Measurements from ENCODE around the gene SCGB2B2. TPM values are rescaled to one million over a fixed set of nuclear protein-coding genes. Genes with fewer than 3 reads are reported as not detected.

The SCGB2B2 gene
- polyA plus RNA-seq, 3 donors, result 0.05 TPM; not detected in 2

DNA sequence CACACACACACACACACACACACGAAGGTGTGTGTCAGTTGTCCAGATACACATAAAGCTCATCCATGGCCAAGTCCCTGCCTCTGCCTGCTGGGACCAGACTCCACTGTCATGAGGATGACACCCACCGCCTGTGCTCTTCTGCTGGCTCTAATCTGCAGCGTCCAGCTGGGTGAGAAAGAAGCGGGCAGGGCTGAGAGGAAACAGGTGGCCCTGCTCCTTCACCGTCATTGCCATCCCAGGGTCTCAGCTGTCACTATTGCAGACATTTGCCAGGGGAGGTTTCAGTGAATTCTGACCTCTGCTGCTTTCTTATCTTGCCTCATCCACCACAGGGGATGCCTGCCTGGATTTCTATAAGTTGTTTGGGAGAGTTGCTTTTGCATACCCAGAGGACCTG lies 31.4 kb downstream of the SCGB2B2 start:
- Histone ChIP-seq H3K4me1 (ENCODE audit: control insufficient read depth in 1 of 2, insufficient read depth in 2 of 2, low read length in 2 of 2) (no peaks in the 10 kb centered on the region), H3K4me3 (replicated peaks in 1 of 3; ENCODE audit: low read depth in 2 of 3, low read length in 3 of 3) (no peak overlapping the region), H3K36me3 (replicated peaks in 1 of 2; ENCODE audit: control insufficient read depth in 1 of 2, insufficient read depth in 2 of 2, low read length in 2 of 2) (no peaks in the 10 kb centered on the region), H3K9me3 (replicated peaks in 1 of 2; ENCODE audit: control insufficient read depth in 1 of 2, insufficient read depth in 1 of 2, low read length in 2 of 2) (no peaks in the 10 kb centered on the region), H3K27ac (ENCODE audit: low read depth in 1 of 2, low read length in 2 of 2) (no peak overlapping the region), H4K20me1 (ENCODE audit: insufficient read depth, low read length) (no peaks in the 10 kb centered on the region), H3K27me3 (ENCODE audit: control insufficient read depth in 2 of 2, insufficient read depth in 2 of 2, low read length in 2 of 2) (no peaks in the 10 kb centered on the region), H2AFZ (ENCODE audit: insufficient read depth, low read depth, low read length, poor library complexity, severe bottlenecking) (no peak overlapping the region), H3K79me2 (ENCODE audit: insufficient read depth, low read length) (no peaks in the 10 kb centered on the region), H3K4me2 (replicated peaks; ENCODE audit: extremely low read depth, low read length, poor library complexity, severe bottlenecking) (no peak overlapping the region), H3K9ac (ENCODE audit: insufficient read depth, low read length, poor library complexity, severe bottlenecking) (no peak overlapping the region)
- peaks cover 0 to 4% (median 2%) of the 10 kb centered on the region in 3 donors for H3K27me3 Mint-ChIP-seq (ENCODE audit: low read depth in 3 of 3)
- DNase-seq, result no peak
- no peak overlapping the region for H3K27ac Mint-ChIP-seq
- H3K4me1 Mint-ChIP-seq, result no peaks in the 10 kb centered on the region
- H3K4me3 Mint-ChIP-seq, result no peak overlapping the region
- WGBS (ENCODE audit: insufficient coverage), result 57% methylated on average over 2 of the region's 5 CpGs
- TF ChIP-seq, protein P1, sequence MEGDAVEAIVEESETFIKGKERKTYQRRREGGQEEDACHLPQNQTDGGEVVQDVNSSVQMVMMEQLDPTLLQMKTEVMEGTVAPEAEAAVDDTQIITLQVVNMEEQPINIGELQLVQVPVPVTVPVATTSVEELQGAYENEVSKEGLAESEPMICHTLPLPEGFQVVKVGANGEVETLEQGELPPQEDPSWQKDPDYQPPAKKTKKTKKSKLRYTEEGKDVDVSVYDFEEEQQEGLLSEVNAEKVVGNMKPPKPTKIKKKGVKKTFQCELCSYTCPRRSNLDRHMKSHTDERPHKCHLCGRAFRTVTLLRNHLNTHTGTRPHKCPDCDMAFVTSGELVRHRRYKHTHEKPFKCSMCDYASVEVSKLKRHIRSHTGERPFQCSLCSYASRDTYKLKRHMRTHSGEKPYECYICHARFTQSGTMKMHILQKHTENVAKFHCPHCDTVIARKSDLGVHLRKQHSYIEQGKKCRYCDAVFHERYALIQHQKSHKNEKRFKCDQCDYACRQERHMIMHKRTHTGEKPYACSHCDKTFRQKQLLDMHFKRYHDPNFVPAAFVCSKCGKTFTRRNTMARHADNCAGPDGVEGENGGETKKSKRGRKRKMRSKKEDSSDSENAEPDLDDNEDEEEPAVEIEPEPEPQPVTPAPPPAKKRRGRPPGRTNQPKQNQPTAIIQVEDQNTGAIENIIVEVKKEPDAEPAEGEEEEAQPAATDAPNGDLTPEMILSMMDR (IDR thresholded peaks at IDR 0.05), result no peak
- no peaks in the 10 kb centered on the region for H3K36me3 Mint-ChIP-seq
- peaks cover 0 to 7% (median under 1%) of the 10 kb centered on the region in 7 donors for H3K9me3 Mint-ChIP-seq
- intact Hi-C loops (cut with micrococcal nuclease), result no loop called here

DNA sequence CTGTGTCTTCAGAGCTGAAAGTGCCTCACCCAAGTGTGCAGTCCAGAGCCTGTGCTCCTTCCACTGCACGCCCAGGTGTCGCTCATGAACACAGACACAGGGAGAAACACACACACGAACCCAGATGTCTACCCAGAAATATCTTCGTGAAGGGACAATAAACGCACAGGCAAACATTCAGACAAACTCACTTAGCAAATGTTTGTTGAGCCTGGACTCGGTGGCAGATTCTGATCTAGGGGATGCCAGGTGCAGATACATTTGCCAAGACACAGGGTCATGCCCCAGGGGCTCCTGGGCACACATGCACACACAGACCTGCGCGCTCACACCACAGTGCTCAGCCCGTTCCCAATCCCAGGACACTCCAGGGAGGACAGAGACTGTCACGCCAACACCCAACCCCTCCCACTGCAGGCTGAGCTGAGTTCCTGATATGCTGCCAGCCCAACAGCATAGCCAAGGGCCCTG lies 31.9 kb downstream of the SCGB2B2 start:
- H3K27me3 ChIP-seq (ENCODE audit: control insufficient read depth in 2 of 2, insufficient read depth in 2 of 2, low read length in 2 of 2), result no peaks in the 10 kb centered on the region
- Mint-ChIP-seq H3K27ac (no peak overlapping the region), H3K4me1 (no peaks in the 10 kb centered on the region), H3K4me3 (no peak overlapping the region), H3K36me3 (no peaks in the 10 kb centered on the region), H3K9me3 (peaks cover 0 to 5% (median 0%) of the 10 kb centered on the region in 7 donors), H3K27me3 (ENCODE audit: low read depth in 3 of 3) (peaks cover 0 to 4% (median 2%) of the 10 kb centered on the region in 3 donors)
- H3K36me3 ChIP-seq (replicated peaks in 1 of 2; ENCODE audit: control insufficient read depth in 1 of 2, insufficient read depth in 2 of 2, low read length in 2 of 2), result no peaks in the 10 kb centered on the region
- no peak overlapping the region for H3K4me3 ChIP-seq (replicated peaks in 1 of 3; ENCODE audit: low read depth in 2 of 3, low read length in 3 of 3)
- H3K79me2 ChIP-seq (ENCODE audit: insufficient read depth, low read length), result no peaks in the 10 kb centered on the region
- no peak overlapping the region for H3K4me2 ChIP-seq (replicated peaks; ENCODE audit: extremely low read depth, low read length, poor library complexity, severe bottlenecking)
- H3K9ac ChIP-seq (ENCODE audit: insufficient read depth, low read length, poor library complexity, severe bottlenecking), result no peak overlapping the region
- H4K20me1 ChIP-seq (ENCODE audit: insufficient read depth, low read length), result no peaks in the 10 kb centered on the region
- intact Hi-C loops (cut with micrococcal nuclease), result no loop called here
- no peaks in the 10 kb centered on the region for H3K9me3 ChIP-seq (replicated peaks in 1 of 2; ENCODE audit: control insufficient read depth in 1 of 2, insufficient read depth in 1 of 2, low read length in 2 of 2)
- H3K27ac ChIP-seq (ENCODE audit: low read depth in 1 of 2, low read length in 2 of 2), result no peak overlapping the region
- no peaks in the 10 kb centered on the region for H3K4me1 ChIP-seq (ENCODE audit: control insufficient read depth in 1 of 2, insufficient read depth in 2 of 2, low read length in 2 of 2)
- WGBS (ENCODE audit: insufficient coverage), result 92% methylated on average over 10 of the region's 10 CpGs
- TF ChIP-seq, protein P1 (IDR thresholded peaks at IDR 0.05), result no peak
- no peak overlapping the region for H2AFZ ChIP-seq (ENCODE audit: insufficient read depth, low read depth, low read length, poor library complexity, severe bottlenecking)
- DNase-seq, result no peak
